AG20443 (cell line): ENCODE results near the gene ZRSR2.

Experiments
- DNase-seq: peaks from one replicate; pipeline ENCODE4 v3.0.0; 2012; ENCODE audit warnings: low spot score, mixed read lengths

ZRSR2 gene

DNA sequence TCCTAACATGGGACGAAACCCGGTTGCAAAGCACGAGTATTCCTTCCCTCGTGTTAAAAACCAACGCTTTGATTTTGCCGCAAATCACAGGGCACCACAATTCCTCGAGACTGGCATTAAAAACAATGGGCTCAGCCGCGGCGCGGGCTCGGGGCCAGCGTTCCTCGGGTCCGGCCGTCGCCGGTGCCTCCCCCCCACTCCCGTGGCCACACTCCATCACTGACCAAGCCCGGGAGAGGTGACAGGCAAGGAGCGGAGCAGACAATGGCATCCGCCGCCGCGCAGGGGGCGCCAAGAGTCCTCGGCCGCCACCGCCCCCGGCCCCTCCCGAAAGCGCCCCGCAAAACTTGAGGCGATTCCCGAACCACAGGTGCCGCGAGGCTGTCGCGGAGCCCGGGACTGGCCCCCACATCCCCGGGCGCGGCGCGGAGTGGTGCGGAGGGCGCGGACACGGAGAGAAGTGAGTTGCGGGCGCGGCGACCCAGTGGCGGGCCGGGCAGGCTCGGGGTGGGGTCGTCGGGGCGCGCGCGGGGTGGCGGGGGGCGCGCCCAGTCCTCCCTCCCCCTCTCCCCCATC, 63.9 kb downstream of the ZRSR2 start:
- peak; percentile 23 for DNase-seq

DNA sequence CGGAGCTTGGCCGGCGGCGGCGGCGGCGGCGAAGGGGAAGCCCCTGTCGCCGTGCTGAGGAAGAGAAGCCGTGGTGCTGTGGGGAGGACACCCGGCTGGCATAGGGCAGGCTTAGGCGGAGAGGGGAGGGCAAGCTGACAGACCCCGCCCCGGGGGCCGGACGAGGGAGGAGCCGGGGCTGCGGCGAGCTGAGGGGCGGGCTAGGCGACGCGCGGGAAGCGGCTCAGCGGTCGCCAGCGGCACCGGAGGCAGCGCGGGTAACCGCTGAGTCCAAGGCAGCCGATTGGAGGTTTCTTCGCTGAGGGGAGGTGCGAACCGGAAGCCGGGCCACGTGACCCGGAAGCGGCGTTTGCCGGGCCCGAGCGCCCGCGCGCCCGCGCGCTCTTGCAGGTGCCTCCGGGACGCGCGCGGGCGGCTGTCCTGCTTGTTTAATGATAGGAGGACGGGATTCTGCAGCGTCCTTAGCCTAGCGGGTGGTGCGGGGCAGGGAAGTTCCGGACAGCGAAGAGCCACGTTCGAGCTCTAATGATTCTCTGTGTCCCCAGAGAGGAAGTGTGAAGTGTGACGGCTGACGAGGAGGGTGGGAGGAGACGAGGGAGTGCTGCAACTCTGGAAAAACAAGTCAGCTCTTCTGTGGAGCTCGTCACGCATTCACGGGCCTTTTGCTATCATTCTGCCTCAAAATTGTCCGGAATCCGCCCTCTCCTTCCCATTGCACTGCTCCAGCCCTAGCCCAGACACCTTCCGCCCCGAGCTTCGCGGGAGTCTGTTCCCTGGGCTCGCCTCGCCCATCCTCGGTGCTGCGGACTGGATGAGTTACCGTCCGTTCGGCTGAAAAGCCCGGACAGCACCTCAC, 64.7 kb downstream of the ZRSR2 start, which contains the start of gene AP1S2:
AP1S2 (minus strand) TSS at position 102 of the 856 bp plus-strand sequence. CDS start 2,289 bp downstream, outside the sequence.
- DNase-seq: peak; percentile 93

DNA sequence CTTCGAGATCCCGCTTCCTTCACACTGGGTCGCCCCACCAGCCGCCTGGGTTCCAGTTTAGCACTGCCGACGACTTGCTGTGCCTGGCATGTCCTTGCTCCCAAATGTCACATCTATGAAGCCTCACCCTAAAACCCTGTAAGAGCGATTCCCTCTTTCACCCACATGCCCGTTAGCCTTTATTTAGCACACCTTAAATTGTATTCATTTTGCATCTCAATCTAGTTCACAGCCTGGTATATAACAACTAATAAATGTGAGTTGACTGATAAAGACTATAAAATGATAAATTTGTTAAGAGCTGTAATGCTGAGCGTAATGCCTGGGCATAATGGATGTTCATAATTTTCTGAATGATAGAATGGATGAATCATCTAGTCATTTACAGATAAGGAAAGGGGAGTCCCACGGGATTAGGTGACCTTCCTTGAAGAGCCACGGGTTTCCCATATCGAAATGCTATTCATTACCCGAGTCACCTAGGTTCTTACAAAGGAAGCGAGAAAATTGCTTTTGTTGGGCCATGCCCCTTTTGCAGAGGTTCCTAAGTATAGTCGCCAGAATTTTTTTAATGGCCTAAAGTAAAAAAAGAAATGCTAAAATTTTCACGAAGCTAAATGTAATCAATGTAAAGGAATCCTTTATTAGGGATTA, 65.4 kb downstream of the ZRSR2 start:
- DNase-seq: no peak

DNA sequence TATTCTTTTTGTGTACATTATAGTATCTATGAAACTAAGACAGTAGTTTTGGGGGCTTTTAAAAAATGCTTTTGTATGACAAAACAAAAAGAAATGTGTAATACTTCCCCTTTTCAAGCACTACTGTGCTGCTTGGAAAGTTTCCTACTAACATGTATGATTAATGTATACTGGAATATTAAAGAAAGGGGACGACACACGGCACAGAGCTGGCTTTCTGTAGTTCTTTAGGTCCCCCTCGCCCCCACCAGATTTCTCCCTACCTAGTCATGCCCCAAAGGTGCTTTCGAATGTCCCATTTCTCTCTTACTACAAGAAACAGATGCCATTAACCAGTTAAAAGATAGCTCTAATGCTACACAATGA, 65.9 kb downstream of the ZRSR2 start:
- DNase-seq: no peak

DNA sequence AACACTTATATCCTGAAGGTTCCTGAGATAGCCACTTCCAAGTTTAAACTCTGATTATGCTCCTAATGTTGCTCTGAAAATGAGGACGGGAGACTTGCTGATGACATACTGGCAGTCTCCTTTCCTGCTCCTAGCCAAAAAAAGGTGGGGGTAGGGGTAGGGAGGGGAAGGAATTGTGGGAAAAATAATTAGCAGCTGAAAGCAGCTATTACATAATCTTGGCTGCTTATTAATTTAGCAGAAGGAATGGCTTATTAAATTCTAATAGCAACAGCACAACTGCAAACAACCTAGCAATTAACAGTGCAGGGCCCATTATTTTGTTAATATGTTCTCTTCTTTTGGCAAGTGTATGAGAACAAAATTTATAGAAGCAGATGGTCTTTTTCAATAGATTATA, 66.4 kb downstream of the ZRSR2 start:
- no peak for DNase-seq

DNA sequence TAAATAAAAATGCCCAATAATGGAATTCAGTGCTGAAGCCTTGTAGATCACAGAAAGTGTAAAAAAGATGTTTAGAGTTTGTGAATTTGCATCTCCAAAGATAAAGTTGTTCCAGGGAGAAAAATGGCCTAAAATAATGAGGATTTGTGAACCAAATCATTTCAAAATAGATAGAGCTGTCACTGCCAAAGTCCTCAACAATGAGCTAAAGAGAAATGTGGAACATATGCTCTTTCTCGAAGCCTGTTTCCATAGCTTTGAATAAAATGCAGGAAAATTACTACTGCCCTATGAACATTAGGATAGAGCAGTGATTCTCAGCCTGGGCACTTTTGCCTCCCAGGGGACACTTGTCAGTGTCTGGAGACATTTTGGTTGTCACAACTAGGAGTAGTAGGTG, 67.8 kb downstream of the ZRSR2 start:
- DNase-seq: no peak

DNA sequence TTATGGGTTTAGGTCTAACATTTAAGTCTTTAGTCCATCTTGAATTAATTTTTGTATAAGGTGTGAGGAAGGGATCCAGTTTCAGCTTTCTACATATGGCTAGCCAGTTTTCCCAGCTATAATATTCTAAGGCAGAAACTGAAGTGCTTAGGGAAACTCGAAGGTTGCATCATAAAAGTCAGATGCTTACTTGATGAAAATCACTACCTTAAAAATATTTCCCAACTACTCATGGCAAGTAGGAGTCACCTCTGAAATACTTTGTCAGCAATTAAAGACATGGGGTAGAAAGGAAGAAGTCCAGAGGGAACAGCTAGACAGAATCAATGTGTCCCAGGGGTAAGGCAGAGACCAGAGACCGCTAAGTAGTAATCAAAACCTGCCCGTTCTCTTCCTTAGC, 70.6 kb downstream of the ZRSR2 start:
- DNase-seq: no peak

DNA sequence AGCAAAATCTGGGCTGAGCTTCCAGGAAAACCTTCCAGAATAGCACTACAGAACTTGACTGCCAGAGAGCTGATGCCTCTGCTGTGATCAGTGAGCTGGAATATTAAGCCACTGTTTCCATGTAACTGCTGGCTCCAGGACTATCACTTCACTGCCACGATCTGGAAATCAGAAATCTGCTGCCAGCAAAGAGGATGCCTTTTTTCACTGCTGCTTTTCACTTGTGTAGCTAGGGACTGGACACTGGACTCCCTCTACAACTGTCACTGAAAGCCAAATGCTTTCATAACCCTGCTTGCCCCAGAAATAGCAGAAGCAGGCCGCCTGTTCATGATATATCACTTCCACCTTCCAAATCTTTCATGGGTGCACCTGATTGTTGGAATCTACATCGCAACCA, 73.7 kb downstream of the ZRSR2 start:
- DNase-seq: no peak

DNA sequence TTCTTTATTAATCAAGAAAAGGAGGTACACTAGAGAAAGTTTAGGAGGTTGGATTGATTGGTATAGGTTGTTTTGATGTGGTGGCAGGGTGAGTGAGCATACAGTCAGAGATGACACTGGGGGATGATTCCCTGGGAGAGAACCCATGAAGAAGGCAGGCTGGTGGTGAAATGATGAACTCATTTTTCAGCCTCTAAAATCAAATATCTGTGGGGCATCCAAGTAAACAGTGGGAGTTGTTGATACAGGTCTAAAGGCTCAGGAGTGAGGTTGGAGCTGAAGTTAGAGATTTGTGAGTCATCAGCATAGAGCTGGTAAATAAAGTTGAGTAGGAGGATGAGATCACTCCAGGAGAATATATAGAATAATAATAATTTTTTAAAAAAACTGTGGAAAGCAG, 74.3 kb downstream of the ZRSR2 start:
- no peak for DNase-seq

DNA sequence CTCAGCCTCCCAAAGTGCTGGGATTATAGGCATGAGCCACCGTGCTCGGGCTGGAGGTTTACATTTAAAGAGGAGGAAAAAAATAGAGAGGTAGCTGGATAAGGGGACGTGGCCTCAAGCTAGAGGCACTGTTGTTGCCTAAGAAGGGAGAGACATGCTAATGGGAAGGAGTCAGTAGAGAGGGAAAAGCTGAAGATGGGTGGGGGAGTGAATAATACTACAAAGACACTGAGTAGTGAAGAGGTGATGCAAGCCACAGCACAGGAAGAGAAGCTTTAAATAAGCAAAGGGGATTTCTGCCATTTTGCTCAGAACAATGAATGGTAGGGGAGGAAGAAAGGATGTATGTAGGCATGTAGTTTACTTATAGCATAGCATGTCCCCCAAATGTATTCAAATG, 75.9 kb downstream of the ZRSR2 start:
- no peak for DNase-seq

DNA sequence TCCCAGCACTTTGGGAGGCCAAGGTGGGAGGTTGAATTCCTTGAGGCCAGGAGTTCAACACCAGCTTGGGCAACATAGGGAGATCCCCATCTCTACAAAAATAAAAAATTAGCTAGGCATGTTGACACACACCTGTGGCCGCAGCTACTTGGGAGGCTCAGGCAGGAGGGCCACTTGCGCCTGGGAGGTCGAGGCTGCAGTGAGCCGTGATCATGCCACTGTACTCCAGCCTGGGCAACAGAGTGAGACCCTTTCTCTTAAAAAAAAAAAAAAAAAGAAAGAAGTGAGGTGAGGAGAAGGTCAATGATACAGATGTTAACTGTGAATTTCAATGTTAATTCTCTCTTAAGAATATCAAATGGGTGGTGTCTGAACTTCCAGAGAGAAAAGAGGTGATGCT, 79.4 kb downstream of the ZRSR2 start:
- DNase-seq: no peak

DNA sequence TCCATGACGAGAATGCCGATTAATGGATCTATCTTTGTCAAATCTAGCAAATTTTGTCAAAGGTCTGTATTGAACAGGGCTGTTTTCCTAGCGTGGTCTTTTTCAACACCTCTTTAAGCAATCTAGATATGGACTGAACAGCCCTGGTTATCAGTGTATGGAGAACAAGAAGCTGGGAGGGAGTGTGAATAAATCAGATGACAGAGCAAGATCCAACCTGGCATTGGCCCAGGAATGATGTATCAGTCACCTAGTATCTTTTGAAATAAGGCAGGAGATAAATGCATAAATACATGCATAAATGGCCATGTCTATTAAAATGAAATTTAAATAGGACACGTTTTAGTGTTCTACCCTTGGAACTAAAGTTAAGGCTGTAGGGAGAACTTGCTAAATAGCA, 80.0 kb downstream of the ZRSR2 start:
- DNase-seq: no peak
